K562 (cell line): ENCODE results near the gene TRPC3. TPM values are rescaled to one million over a fixed set of nuclear protein-coding genes. Genes with fewer than 3 reads are reported as not detected.

Experiments used
- ATAC-seq: fragments of 200-7000 bp; cut with Tn5 transposase; 3 replicates; pipeline ENCODE4 v1.9.1; 2020; ENCODE audit warnings: moderate library complexity
- BruUV-seq: library from RNA; stranded (reverse); fragments of 400-500 nt; replicated peaks from 2 replicates; lab custom pipeline; 2021; lab: Mats Ljungman, UMichigan
- CTCF ChIA-PET: fragments of 300-600 bp; formaldehyde crosslinking; extraction: SDS; loops from one replicate; lab custom pipeline; 2021; ENCODE audit warnings: low intra/inter-chr PET ratio; lab: Yijun Ruan, JAX
- POLR2A ChIA-PET: fragments of 300-600, 350-650 bp; sonication (Branson Sonifier 250); formaldehyde crosslinking; extraction: SDS; loops from one replicate; lab custom pipeline; 2021; ENCODE audit warnings: antibody characterized with exemption, inconsistent platforms; lab: Yijun Ruan, JAX
- DNase-seq, 4 experiments: peaks; one replicate each; pipeline versions ENCODE4 v3.0.0 to v3.0.0-alpha.2; 2011 to 2018; ENCODE audit warnings: low spot score in 3 of 4, mixed read lengths in 3 of 4; ENCODE audit errors: extremely low read depth in 1 of 4
- FAIRE-seq: peaks from 2 replicates; lab custom pipeline; 2011; peaks lifted over from hg19 to GRCh38; lab: Jason Lieb, UNC
- H2AFZ ChIP-seq: 2 replicates; pipeline ENCODE4 v1.6.0; 2011; ENCODE audit warnings: low read depth, low read length, control low read depth, inconsistent platforms
- H3K27ac ChIP-seq: fragments of 200-600 bp; 3 replicates; pipeline ENCODE4 v1.8.0; 2011; ENCODE audit warnings: low read depth, mild to moderate bottlenecking, control low read depth, inconsistent platforms, low read length, moderate library complexity, mixed read lengths; ENCODE audit errors: extremely low read depth
- H3K27me3 ChIP-seq, 2 experiments: fragments of 300-600 bp in 1 of 2; 2 replicates in 1 of 2; 3 replicates in 1 of 2; pipeline versions ENCODE4 v1.6.0 to v1.8.0; 2011; ENCODE audit warnings: inconsistent platforms in 2 of 2, low read length in 2 of 2, mild to moderate bottlenecking in 1 of 2, mixed read lengths in 1 of 2, moderate library complexity in 1 of 2; ENCODE audit not compliant: control insufficient read depth in 2 of 2, insufficient read depth in 2 of 2
- H3K36me3 ChIP-seq: fragments of 300-600 bp; 3 replicates; pipeline ENCODE4 v1.8.0; 2011; ENCODE audit warnings: mild to moderate bottlenecking, low read length, inconsistent platforms; ENCODE audit not compliant: control insufficient read depth, insufficient read depth
- H3K4me1 ChIP-seq, 2 experiments: fragments of 200-600 bp in 1 of 2; replicated peaks in 1 of 2; 2 replicates in 1 of 2; 3 replicates in 1 of 2; pipeline versions ENCODE4 v1.5.1 to v1.8.0; 2011; ENCODE audit warnings: inconsistent platforms in 2 of 2, low read length in 2 of 2, mild to moderate bottlenecking in 1 of 2, mixed read lengths in 1 of 2, moderate library complexity in 1 of 2; ENCODE audit not compliant: control insufficient read depth in 2 of 2, insufficient read depth in 2 of 2
- H3K4me2 ChIP-seq: 2 replicates; pipeline ENCODE4 v1.6.1; 2011; ENCODE audit warnings: low read length, control low read depth, inconsistent platforms, mixed read lengths; ENCODE audit not compliant: insufficient read depth
- H3K4me3 ChIP-seq: fragments of 200-600 bp; sonication (generic), shearing (Covaris generic); 2 replicates; pipeline ENCODE4 v1.5.1; 2016; ENCODE audit warnings: control low read depth, inconsistent platforms
- H3K79me2 ChIP-seq: fragments of 200-600 bp; 3 replicates; pipeline ENCODE4 v1.8.0; 2011; ENCODE audit warnings: low read length, inconsistent platforms; ENCODE audit not compliant: control insufficient read depth, insufficient read depth
- H3K9ac ChIP-seq, 2 experiments: 2 replicates each; pipeline versions ENCODE4 v1.6.0 to v1.6.1; 2011; ENCODE audit warnings: low read depth in 2 of 2, low read length in 2 of 2, control low read depth in 1 of 2, inconsistent platforms in 1 of 2, mild to moderate bottlenecking in 1 of 2, mixed read lengths in 1 of 2; ENCODE audit not compliant: insufficient read depth in 1 of 2
- H3K9me1 ChIP-seq: one replicate; pipeline ENCODE4 v1.6.0; 2011; ENCODE audit warnings: inconsistent platforms, mild to moderate bottlenecking, low read length, moderate library complexity; ENCODE audit not compliant: control insufficient read depth, insufficient read depth
- H3K9me3 ChIP-seq: replicated peaks from 2 replicates; pipeline ENCODE4 v1.5.1; 2011; ENCODE audit warnings: low read depth, low read length, inconsistent platforms; ENCODE audit not compliant: control insufficient read depth, insufficient read depth
- H4K20me1 ChIP-seq: replicated peaks from 2 replicates; pipeline ENCODE4 v1.6.1; 2011; ENCODE audit warnings: low read length, inconsistent platforms, mixed read lengths; ENCODE audit not compliant: control insufficient read depth, insufficient read depth
- ETV6 ChIP-seq, 3 experiments: fragments of 150-350 bp in 1 of 3; sonication (generic) in 1 of 3; formaldehyde crosslinking in 1 of 3; IDR thresholded peaks; 2 replicates each; pipeline versions ENCODE4 v1.6.1 to v1.8.0; 2014 to 2022; ENCODE audit warnings: borderline replicate concordance in 2 of 3, low read depth in 2 of 3, antibody characterized with exemption in 1 of 3, low read length in 1 of 3, mild to moderate bottlenecking in 1 of 3, missing genetic modification reagents in 1 of 3
- HNRNPLL ChIP-seq: fragments of 200-400 bp; formaldehyde crosslinking; IDR thresholded peaks from 2 replicates; pipeline ENCODE4 v1.6.1; 2017; ENCODE audit warnings: low read length, low read depth, mild to moderate bottlenecking; ENCODE audit not compliant: poor library complexity, severe bottlenecking
- JUNB ChIP-seq: fragments of 450-650 bp; formaldehyde crosslinking; conservative IDR thresholded peaks from 2 replicates; pipeline ENCODE4 v1.4.0; 2020; ENCODE audit warnings: mild to moderate bottlenecking
- KLF1 ChIP-seq: fragments of 450-650 bp; IDR thresholded peaks from 2 replicates; pipeline ENCODE4 v1.6.1; 2016; ENCODE audit warnings: missing genetic modification characterization, missing compliant biosample characterization
- MEF2D ChIP-seq: conservative IDR thresholded peaks from 2 replicates; pipeline ENCODE4 v1.6.1; 2016; ENCODE audit warnings: low read depth, missing genetic modification characterization, missing compliant biosample characterization
- NR2F6 ChIP-seq: fragments of 450-650 bp; formaldehyde crosslinking; IDR thresholded peaks from 2 replicates; pipeline ENCODE4 v1.4.0; 2020; ENCODE audit warnings: mild to moderate bottlenecking
- PHF8 ChIP-seq: fragments of 200-600 bp; sonication (generic); IDR thresholded peaks from 2 replicates; pipeline ENCODE4 v1.6.1; 2012; ENCODE audit warnings: mixed run types, mild to moderate bottlenecking, inconsistent platforms, low read length, moderate library complexity, borderline replicate concordance
- SIX5 ChIP-seq, 2 experiments: IDR thresholded peaks; 2 replicates each; pipeline ENCODE4 v1.6.1; 2011; ENCODE audit warnings: low read length in 2 of 2, borderline replicate concordance in 1 of 2, low read depth in 1 of 2, mild to moderate bottlenecking in 1 of 2, moderate library complexity in 1 of 2; ENCODE audit not compliant: insufficient read depth in 1 of 2
- SNAPC5 ChIP-seq: fragments of 250-450 bp; sonication (Bioruptor Pico); IDR thresholded peaks from 2 replicates; pipeline ENCODE4 v1.8.0; 2021; ENCODE audit warnings: moderate library complexity, mild to moderate bottlenecking, inconsistent platforms
- ZBTB7A ChIP-seq: IDR thresholded peaks from 2 replicates; pipeline ENCODE4 v1.6.1; 2011; ENCODE audit warnings: low read depth, mild to moderate bottlenecking, low read length, moderate library complexity, borderline replicate concordance; ENCODE audit not compliant: control insufficient read depth
- ZNF699 ChIP-seq: fragments of 250-450 bp; sonication (Bioruptor Pico); IDR thresholded peaks from 2 replicates; pipeline ENCODE4 v1.8.0; 2021; ENCODE audit warnings: mild to moderate bottlenecking, moderate library complexity; ENCODE audit not compliant: insufficient replicate concordance
- ZSCAN32 ChIP-seq: fragments of 450-650 bp; formaldehyde crosslinking; IDR thresholded peaks from 2 replicates; pipeline ENCODE4 v1.4.0; 2020; ENCODE audit warnings: mild to moderate bottlenecking, moderate library complexity
- WGBS: fragments of 100-300 bp; shearing (Covaris generic); methylation state at CpG from one replicate; pipeline ENCODE4 v1.1.6; 2016; ENCODE audit warnings: low coverage, mixed read lengths; ENCODE audit not compliant: insufficient coverage; ENCODE audit errors: missing lambda C conversion rate; 5-methylcytosine and 5-hydroxymethylcytosine counted together
- in situ Hi-C: fragments of 300-500 bp; cut with MboI; formaldehyde crosslinking; loops from 4 replicates; pipeline ENCODE4 v1.15.0; 2018; ENCODE audit warnings: inconsistent platforms, mixed read lengths
- intact Hi-C: fragments of 100-400 bp; cut with micrococcal nuclease; formaldehyde crosslinking; loops from 2 replicates; pipeline ENCODE4 v1.14.2; 2022
- polyA plus RNA-seq, 8 experiments: library from polyadenylated mRNA; depleted of rRNA in 4 of 8; stranded (reverse) in 5 of 8; unstranded in 3 of 8; fragments of >200 nt; fragmentation: Nextera tagmentation in 2 of 8; fragmentation: Illumina TruSeq in 1 of 8; extraction: Ambion mirVana in 2 of 8; extraction: Trizol in 1 of 8; gene quantifications; 2 replicates each; pipeline versions ENCODE4 v1.2.1 to v1.2.3, GENCODE V29; 2011 to 2014; ENCODE audit warnings: inconsistent platforms in 1 of 8, missing spikeins in 1 of 8
- total RNA-seq, 7 experiments: library from RNA; depleted of rRNA in 6 of 7; stranded (reverse); fragments of >200 nt in 6 of 7; fragmentation: Illumina TruSeq in 2 of 7; extraction: Trizol in 2 of 7; gene quantifications; 2 replicates each; pipeline versions ENCODE4 v1.2.1 to v1.2.3, GENCODE V29; 2011 to 2021; ENCODE audit warnings: low replicate concordance in 1 of 7
- TF ChIP-seq, protein P1 (sequence below): fragments of 450-650 bp; IDR thresholded peaks from 2 replicates; pipeline ENCODE4 v1.6.1; 2017; ENCODE audit warnings: antibody characterized with exemption, mild to moderate bottlenecking

The TRPC3 gene
- total and polyA plus RNA-seq, 9 of the 15 experiments (the other 6 are each of a cell fraction or from before 2014, with no cell fraction given) = 0.01 to 0.27 (median 0.11) TPM

- H3K9ac ChIP-seq = peak within 1 kb of the TSS; percentile 73 to 93
- DNase-seq (peak; percentile 94 to 98 (median 95)), FAIRE-seq (peak; percentile 98), ATAC-seq (peak; percentile 98)
- H3K27me3 ChIP-seq = no peaks in the 10 kb centered on the region
- peaks cover 7 to 11% of the 10 kb centered on the region in 2 experiments; a peak in 4 of 5 replicates for H3K4me1 ChIP-seq
- H3K79me2 ChIP-seq = peaks cover 4% of the 10 kb centered on the region; the same call in 1 of the 3 replicates
- no peaks in the 10 kb centered on the region for H3K9me1 ChIP-seq
- peak within 1 kb of the TSS; percentile 63; the same call in 2 of the 3 replicates for H3K27ac ChIP-seq
- ChIA-PET POLR2A (interaction anchor here (0.7 to 1.4 kb wide), 4 partner anchors 9 to 47 kb away, joined by 3 to 5 read pairs (median 4); partner anchors contain the start of gene CCNA2), CTCF (no interaction called here)
- intact Hi-C loops (loop anchor here (5.0 kb wide), 1 partner anchor 48 kb away; the partner anchor contains the start of gene CCNA2), in situ Hi-C loops (loop anchor here (25.0 kb wide), 1 partner anchor 1042 kb away; the partner anchor contains the start of gene NUDT6)
- no peaks in the 10 kb centered on the region for H3K9me3 ChIP-seq
- H2AFZ ChIP-seq = peak within 1 kb of the TSS; percentile 86
- peak within 1 kb of the TSS; percentile 89 for H3K4me2 ChIP-seq
- peaks cover 10% of the 10 kb centered on the region; the same call in 1 of the 3 replicates for H3K36me3 ChIP-seq
- BruUV-seq = no TSS peak
- under 1% methylated on average over 50 of the region's 58 CpGs for WGBS
- no peaks in the 10 kb centered on the region for H4K20me1 ChIP-seq
- peak within 1 kb of the TSS; percentile 84 for H3K4me3 ChIP-seq
- TF ChIP-seq ZSCAN32 (no peak), ZBTB7A (peak; percentile 60; the same call in 1 of the 2 replicates), ETV6 (IDR thresholded peaks at IDR 0.05; ENCODE audit: borderline replicate concordance in 1 of 2, low read depth in 2 of 2, low read length in 1 of 2) (no peak), ETV6 (CRISPR knock-in tag; IDR thresholded peaks at IDR 0.05; ENCODE audit: borderline replicate concordance) (no peak), MEF2D (no peak), NR2F6 (CRISPR knock-in tag) (no peak), HNRNPLL (no peak), SNAPC5 (no peak), SIX5 (IDR thresholded peaks at IDR 0.05; ENCODE audit: borderline replicate concordance in 1 of 2, insufficient read depth in 1 of 2, low read depth in 1 of 2, low read length in 2 of 2) (no peak), JUNB (no peak), KLF1 (tag) (no peak), PHF8 (peak; percentile 86; the same call in 1 of the 2 replicates), ZNF699 (CRISPR knock-in tag) (no peak)
- TF ChIP-seq, protein P1, sequence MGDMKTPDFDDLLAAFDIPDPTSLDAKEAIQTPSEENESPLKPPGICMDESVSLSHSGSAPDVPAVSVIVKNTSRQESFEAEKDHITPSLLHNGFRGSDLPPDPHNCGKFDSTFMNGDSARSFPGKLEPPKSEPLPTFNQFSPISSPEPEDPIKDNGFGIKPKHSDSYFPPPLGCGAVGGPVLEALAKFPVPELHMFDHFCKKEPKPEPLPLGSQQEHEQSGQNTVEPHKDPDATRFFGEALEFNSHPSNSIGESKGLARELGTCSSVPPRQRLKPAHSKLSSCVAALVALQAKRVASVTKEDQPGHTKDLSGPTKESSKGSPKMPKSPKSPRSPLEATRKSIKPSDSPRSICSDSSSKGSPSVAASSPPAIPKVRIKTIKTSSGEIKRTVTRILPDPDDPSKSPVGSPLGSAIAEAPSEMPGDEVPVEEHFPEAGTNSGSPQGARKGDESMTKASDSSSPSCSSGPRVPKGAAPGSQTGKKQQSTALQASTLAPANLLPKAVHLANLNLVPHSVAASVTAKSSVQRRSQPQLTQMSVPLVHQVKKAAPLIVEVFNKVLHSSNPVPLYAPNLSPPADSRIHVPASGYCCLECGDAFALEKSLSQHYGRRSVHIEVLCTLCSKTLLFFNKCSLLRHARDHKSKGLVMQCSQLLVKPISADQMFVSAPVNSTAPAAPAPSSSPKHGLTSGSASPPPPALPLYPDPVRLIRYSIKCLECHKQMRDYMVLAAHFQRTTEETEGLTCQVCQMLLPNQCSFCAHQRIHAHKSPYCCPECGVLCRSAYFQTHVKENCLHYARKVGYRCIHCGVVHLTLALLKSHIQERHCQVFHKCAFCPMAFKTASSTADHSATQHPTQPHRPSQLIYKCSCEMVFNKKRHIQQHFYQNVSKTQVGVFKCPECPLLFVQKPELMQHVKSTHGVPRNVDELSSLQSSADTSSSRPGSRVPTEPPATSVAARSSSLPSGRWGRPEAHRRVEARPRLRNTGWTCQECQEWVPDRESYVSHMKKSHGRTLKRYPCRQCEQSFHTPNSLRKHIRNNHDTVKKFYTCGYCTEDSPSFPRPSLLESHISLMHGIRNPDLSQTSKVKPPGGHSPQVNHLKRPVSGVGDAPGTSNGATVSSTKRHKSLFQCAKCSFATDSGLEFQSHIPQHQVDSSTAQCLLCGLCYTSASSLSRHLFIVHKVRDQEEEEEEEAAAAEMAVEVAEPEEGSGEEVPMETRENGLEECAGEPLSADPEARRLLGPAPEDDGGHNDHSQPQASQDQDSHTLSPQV = no peak
These were observed 81.7 kb downstream of the TRPC3 start, which contains the start of gene BBS7 for GRCh38 chr4:121869841-121870822. TSS of gene BBS7 (minus strand) at chr4:121870474. CDS start at chr4:121870313, 161 bp downstream.
